ENCODE data around the gene SLC6A14.

SLC6A14 gene

GRCh38 chrX:116436358-116436816 is at the start of gene SLC6A14:
Gene SLC6A14 (plus strand): TSS chrX:116436606. CDS start chrX:116436710, 104 bp downstream.
- DNase-seq, result no peak

DNA sequence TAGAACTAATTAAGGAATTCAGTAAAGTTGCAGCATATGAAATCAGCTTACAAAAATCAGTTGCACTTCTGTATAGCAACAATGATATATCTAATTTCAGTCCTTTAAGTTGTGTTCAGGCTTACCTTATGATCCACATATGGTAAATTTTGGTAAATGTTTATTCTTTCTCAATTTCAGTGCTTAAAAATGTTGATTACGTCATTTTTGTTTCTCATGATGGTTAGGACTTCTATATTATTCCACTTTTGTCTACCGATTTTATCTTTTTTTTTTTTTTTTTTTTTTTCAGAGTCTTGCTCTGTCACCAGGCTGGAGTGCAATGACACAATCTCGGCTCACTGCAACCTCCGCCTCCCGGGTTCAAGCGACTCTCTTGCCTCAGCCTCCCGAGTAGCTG is 40.7 kb upstream of the SLC6A14 start:
- no peak for DNase-seq

DNA sequence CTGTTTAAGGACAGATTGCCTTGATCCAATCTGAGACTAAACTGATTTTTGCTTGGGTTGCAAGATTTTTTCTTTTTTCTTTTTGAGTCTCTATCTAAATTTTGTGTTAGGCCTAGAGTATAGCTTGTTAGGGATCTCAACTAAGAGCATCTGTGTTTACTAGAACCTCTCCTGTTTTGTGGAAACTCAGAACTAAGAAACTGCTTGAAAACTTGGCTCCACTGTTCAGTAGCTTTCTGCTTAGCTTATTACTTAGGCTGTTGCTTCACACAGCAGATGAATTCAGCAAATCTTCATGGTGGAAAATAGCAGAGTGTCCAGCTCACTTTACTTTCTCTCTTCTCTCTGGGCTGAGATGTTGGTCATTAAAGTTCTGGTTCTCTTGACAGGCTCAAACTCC is 36.7 kb upstream of the SLC6A14 start:
- no peak for DNase-seq

DNA sequence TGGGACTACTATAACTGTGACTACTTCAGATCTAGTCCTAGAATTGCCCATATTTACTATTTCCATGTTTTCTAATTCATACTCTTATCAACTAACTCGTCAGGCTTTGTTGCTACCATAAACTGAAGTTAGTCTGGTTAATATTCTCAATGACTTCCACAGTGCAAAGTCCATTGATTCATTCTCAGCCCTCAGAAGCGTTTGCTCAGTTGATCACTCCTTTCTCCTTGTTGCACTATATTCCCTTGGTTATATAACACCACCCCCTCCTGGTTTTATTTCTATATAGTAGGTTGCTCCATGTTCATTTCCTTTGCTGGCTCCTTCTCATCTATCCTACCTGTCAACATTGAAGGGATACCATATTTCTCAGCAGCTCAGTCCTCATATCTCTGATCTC is 27.2 kb upstream of the SLC6A14 start:
- no peak for DNase-seq

DNA sequence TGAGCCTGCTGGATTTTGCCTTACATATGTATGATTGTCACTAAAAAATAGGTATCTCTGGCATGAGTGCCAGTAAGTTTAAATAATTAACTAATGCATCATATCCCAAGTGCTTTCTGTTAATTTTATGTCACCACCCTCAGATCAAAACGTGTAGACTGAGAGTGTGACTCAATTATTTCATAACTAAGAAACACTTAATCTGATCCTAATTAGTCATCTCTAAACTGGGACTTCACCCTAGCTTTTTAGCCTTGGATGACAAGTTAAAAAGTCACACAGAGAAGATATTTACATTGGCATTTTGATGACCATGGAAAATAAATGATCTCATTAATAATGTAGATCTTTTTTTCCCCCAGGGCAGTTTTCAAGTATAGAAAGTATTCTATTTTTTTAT is 23.1 kb upstream of the SLC6A14 start:
- no peak for DNase-seq

- DNase-seq, result no peak
Observed at GRCh38 chrX:116417214-116417613, 19.2 kb upstream of the SLC6A14 start.

- DNase-seq, result no peak
Observed at GRCh38 chrX:116417968-116418367, 18.4 kb upstream of the SLC6A14 start.

- no peak for DNase-seq
Observed at GRCh38 chrX:116427978-116428377, 8.4 kb upstream of the SLC6A14 start.

GRCh38 chrX:116435597-116435996 is 809 bp upstream of the SLC6A14 start:
- DNase-seq, result no peak

DNA sequence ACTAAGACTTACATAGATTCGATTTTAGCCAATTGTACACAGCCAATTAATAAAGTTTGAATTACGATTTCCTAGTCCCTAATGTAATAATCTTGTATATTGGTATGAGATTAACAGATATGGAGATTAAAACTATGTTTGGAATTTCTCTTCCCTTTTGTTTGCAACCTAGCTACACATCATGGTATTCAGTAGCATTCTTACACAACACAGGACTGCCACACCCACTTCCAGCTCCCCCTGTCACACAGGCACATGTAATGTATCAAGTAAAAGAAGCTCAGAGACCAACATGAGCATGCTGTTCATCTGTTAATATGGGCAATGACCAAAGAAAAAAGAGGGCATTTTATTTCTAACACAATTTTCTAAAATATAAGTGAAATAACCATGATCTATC is 12.8 kb downstream of the SLC6A14 start:
- DNase-seq, result no peak

GRCh38 chrX:116462822-116463221 is 26.4 kb downstream of the SLC6A14 start, which contains the start of gene CT83:
Gene CT83 (minus strand): TSS chrX:116462976. CDS start chrX:116462856, 120 bp downstream.
- DNase-seq, result no peak

GRCh38 chrX:116480059-116480458 is 43.7 kb downstream of the SLC6A14 start:
- DNase-seq, result no peak

GRCh38 chrX:116490104-116490503 is 53.7 kb downstream of the SLC6A14 start:
- DNase-seq, result no peak

DNA sequence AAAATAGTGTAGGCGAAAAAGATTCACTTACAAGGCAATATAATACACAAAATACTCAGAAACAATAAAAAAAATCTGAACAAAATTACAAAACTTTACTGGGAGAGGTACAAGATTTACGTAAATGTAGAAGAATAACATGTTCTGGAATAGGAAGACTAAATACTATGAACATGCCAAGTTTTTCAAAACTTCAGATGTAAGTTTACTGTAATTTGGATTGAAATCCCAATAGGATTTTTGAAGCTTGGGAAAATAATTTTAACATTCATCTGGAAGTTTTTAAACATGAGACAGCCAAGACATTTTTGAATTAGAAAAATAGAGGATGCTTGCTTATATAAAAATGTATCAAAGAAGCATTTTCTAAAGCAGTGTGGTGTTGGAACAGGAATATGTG is 56.9 kb downstream of the SLC6A14 start:
- no peak for DNase-seq

GRCh38 chrX:116499780-116500179 is 63.4 kb downstream of the SLC6A14 start:
- no peak for DNase-seq
